Stimulated activated naive B cell treated with anti-CD40 and anti-IgM and Interleukin-4, amounts not matched to agents 10 μg/mL and 1 μg/mL and 100 μg/mL, for 72 hours (primary cell): ENCODE measurements around the gene AGBL4.

Experiments used
- ATAC-seq, 2 donors: fragments of 150-1000 bp; cut with Tn5 transposase; replicated peaks; 2 replicates each; pipeline ENCODE4 v1.10.0; 2021; ENCODE audit warnings: moderate library complexity in 1 of 2
- DNase-seq: peaks from one replicate; pipeline ENCODE4 v3.0.0; 2021
- H3K27ac Mint-ChIP-seq: one replicate; pipeline ENCODE4 v1.8.0; 2022; ENCODE audit warnings: mild to moderate bottlenecking, mixed read lengths
- H3K27me3 Mint-ChIP-seq, 2 donors: one replicate each; pipeline ENCODE4 v1.8.0; 2022; ENCODE audit warnings: mixed read lengths in 2 of 2
- H3K36me3 Mint-ChIP-seq, 2 donors: one replicate each; pipeline ENCODE4 v1.8.0; 2022; ENCODE audit warnings: mixed read lengths in 2 of 2, mild to moderate bottlenecking in 1 of 2
- H3K4me1 Mint-ChIP-seq, 2 donors: one replicate each; pipeline ENCODE4 v1.8.0; 2022; ENCODE audit warnings: mixed read lengths in 2 of 2, mild to moderate bottlenecking in 1 of 2
- H3K4me3 Mint-ChIP-seq, 2 donors: one replicate each; pipeline ENCODE4 v1.8.0; 2022; ENCODE audit warnings: mild to moderate bottlenecking in 2 of 2, mixed read lengths in 2 of 2, moderate library complexity in 1 of 2
- H3K9me3 Mint-ChIP-seq, 2 donors: one replicate each; pipeline ENCODE4 v1.8.0; 2022; ENCODE audit warnings: mixed read lengths in 2 of 2, mild to moderate bottlenecking in 1 of 2

Gene AGBL4

GRCh38 chr1:48668339-48668738 is 1355.4 kb downstream of the AGBL4 start:
- peaks cover 3 to 5% of the 10 kb centered on the region in 2 donors for H3K4me1 Mint-ChIP-seq
- no peak overlapping the region for H3K27ac Mint-ChIP-seq
- no peaks in the 10 kb centered on the region for H3K9me3 Mint-ChIP-seq
- H3K4me3 Mint-ChIP-seq: no peak overlapping the region
- H3K36me3 Mint-ChIP-seq: no peaks in the 10 kb centered on the region
- ATAC-seq (no peak), DNase-seq (no peak)
- H3K27me3 Mint-ChIP-seq: peaks cover 0 to 7% of the 10 kb centered on the region in 2 donors

GRCh38 chr1:48667782-48668181 is 1356.0 kb downstream of the AGBL4 start:
- Mint-ChIP-seq H3K4me1 (peaks cover 3 to 5% of the 10 kb centered on the region in 2 donors), H3K9me3 (no peaks in the 10 kb centered on the region), H3K27ac (no peak overlapping the region), H3K4me3 (no peak overlapping the region), H3K36me3 (no peaks in the 10 kb centered on the region), H3K27me3 (peaks cover 0 to 7% of the 10 kb centered on the region in 2 donors)
- ATAC-seq (no peak), DNase-seq (no peak)

GRCh38 chr1:48665708-48666407 is 1357.9 kb downstream of the AGBL4 start:
- H3K27me3 Mint-ChIP-seq: peaks cover 0 to 7% of the 10 kb centered on the region in 2 donors
- H3K36me3 Mint-ChIP-seq: no peaks in the 10 kb centered on the region
- no peaks in the 10 kb centered on the region for H3K9me3 Mint-ChIP-seq
- peaks cover 3 to 5% of the 10 kb centered on the region in 2 donors for H3K4me1 Mint-ChIP-seq
- ATAC-seq (no peak), DNase-seq (no peak)
- no peak overlapping the region for H3K4me3 Mint-ChIP-seq
- no peak overlapping the region for H3K27ac Mint-ChIP-seq

GRCh38 chr1:48661726-48662463 is 1361.9 kb downstream of the AGBL4 start:
- H3K27me3 Mint-ChIP-seq: no peaks in the 10 kb centered on the region
- DNase-seq: no peak
- H3K27ac Mint-ChIP-seq: no peak overlapping the region
- H3K9me3 Mint-ChIP-seq: no peaks in the 10 kb centered on the region
- peaks cover 10 to 11% of the 10 kb centered on the region in 2 donors for H3K4me1 Mint-ChIP-seq
- no peak overlapping the region for H3K4me3 Mint-ChIP-seq
- H3K36me3 Mint-ChIP-seq: no peaks in the 10 kb centered on the region
- ATAC-seq: no peak

- Mint-ChIP-seq H3K9me3 (no peaks in the 10 kb centered on the region), H3K4me3 (no peak overlapping the region), H3K4me1 (peaks cover 10 to 11% of the 10 kb centered on the region in 2 donors), H3K36me3 (no peaks in the 10 kb centered on the region), H3K27ac (no peak overlapping the region), H3K27me3 (no peaks in the 10 kb centered on the region)
- ATAC-seq: no peak
- no peak for DNase-seq
These were observed 1364.0 kb downstream of the AGBL4 start for GRCh38 chr1:48659801-48660200.

GRCh38 chr1:48657413-48657812 is 1366.3 kb downstream of the AGBL4 start:
- no peak for ATAC-seq
- Mint-ChIP-seq H3K9me3 (no peaks in the 10 kb centered on the region), H3K4me3 (no peak overlapping the region), H3K36me3 (no peaks in the 10 kb centered on the region), H3K27ac (peak overlapping the region; percentile 3), H3K4me1 (peaks cover 10 to 11% of the 10 kb centered on the region in 2 donors), H3K27me3 (no peaks in the 10 kb centered on the region)
- no peak for DNase-seq

GRCh38 chr1:48654606-48655210 is 1369.0 kb downstream of the AGBL4 start:
- H3K4me3 Mint-ChIP-seq: no peak overlapping the region
- H3K27me3 Mint-ChIP-seq: no peaks in the 10 kb centered on the region
- H3K9me3 Mint-ChIP-seq: no peaks in the 10 kb centered on the region
- H3K36me3 Mint-ChIP-seq: no peaks in the 10 kb centered on the region
- ATAC-seq (no peak), DNase-seq (no peak)
- peaks cover 10 to 11% of the 10 kb centered on the region in 2 donors for H3K4me1 Mint-ChIP-seq
- no peak overlapping the region for H3K27ac Mint-ChIP-seq

GRCh38 chr1:48652334-48652733 is 1371.4 kb downstream of the AGBL4 start:
- DNase-seq (no peak), ATAC-seq (no peak)
- Mint-ChIP-seq H3K4me1 (peaks cover 0 to 2% of the 10 kb centered on the region in 2 donors), H3K4me3 (no peak overlapping the region), H3K9me3 (no peaks in the 10 kb centered on the region), H3K27me3 (no peaks in the 10 kb centered on the region), H3K36me3 (no peaks in the 10 kb centered on the region), H3K27ac (no peak overlapping the region)

GRCh38 chr1:48649880-48650279 is 1373.9 kb downstream of the AGBL4 start:
- no peak overlapping the region for H3K4me3 Mint-ChIP-seq
- H3K27ac Mint-ChIP-seq: no peak overlapping the region
- no peaks in the 10 kb centered on the region for H3K27me3 Mint-ChIP-seq
- no peaks in the 10 kb centered on the region for H3K4me1 Mint-ChIP-seq
- no peak for DNase-seq
- no peak for ATAC-seq
- H3K36me3 Mint-ChIP-seq: no peaks in the 10 kb centered on the region
- no peaks in the 10 kb centered on the region for H3K9me3 Mint-ChIP-seq

- Mint-ChIP-seq H3K9me3 (no peaks in the 10 kb centered on the region), H3K36me3 (no peaks in the 10 kb centered on the region), H3K27me3 (peaks cover 0 to 5% of the 10 kb centered on the region in 2 donors), H3K4me1 (no peaks in the 10 kb centered on the region), H3K4me3 (no peak overlapping the region), H3K27ac (no peak overlapping the region)
- DNase-seq (no peak), ATAC-seq (no peak)
These were observed 1377.9 kb downstream of the AGBL4 start for GRCh38 chr1:48645883-48646282.

- H3K9me3 Mint-ChIP-seq: no peaks in the 10 kb centered on the region
- ATAC-seq: no peak
- H3K27ac Mint-ChIP-seq: no peak overlapping the region
- DNase-seq: no peak
- no peak overlapping the region for H3K4me3 Mint-ChIP-seq
- no peaks in the 10 kb centered on the region for H3K4me1 Mint-ChIP-seq
- peaks cover 0 to 5% of the 10 kb centered on the region in 2 donors for H3K27me3 Mint-ChIP-seq
- no peaks in the 10 kb centered on the region for H3K36me3 Mint-ChIP-seq
These were observed 1378.7 kb downstream of the AGBL4 start for GRCh38 chr1:48644905-48645605.

- DNase-seq: no peak
- ATAC-seq: no peak
- H3K9me3 Mint-ChIP-seq: no peaks in the 10 kb centered on the region
- no peaks in the 10 kb centered on the region for H3K36me3 Mint-ChIP-seq
- H3K27ac Mint-ChIP-seq: no peak overlapping the region
- H3K27me3 Mint-ChIP-seq: peaks cover 0 to 5% of the 10 kb centered on the region in 2 donors
- no peaks in the 10 kb centered on the region for H3K4me1 Mint-ChIP-seq
- H3K4me3 Mint-ChIP-seq: no peak overlapping the region
These were observed 1379.4 kb downstream of the AGBL4 start for GRCh38 chr1:48644190-48644900.

- Mint-ChIP-seq H3K36me3 (no peaks in the 10 kb centered on the region), H3K27ac (no peak overlapping the region), H3K9me3 (no peaks in the 10 kb centered on the region), H3K4me3 (no peak overlapping the region), H3K27me3 (peaks cover under 1 to 5% of the 10 kb centered on the region in 2 donors), H3K4me1 (no peaks in the 10 kb centered on the region)
- no peak for DNase-seq
- no peak for ATAC-seq
These were observed 1380.6 kb downstream of the AGBL4 start for GRCh38 chr1:48643193-48643592.
